B cell (primary cell): Measurements from ENCODE around the gene MRTFA.

ENCODE experiments used
- EZH2 ChIP-seq: IDR thresholded peaks from 2 replicates; pipeline ENCODE4 v1.6.1; 2012; ENCODE audit warnings: borderline replicate concordance, low read depth, mild to moderate bottlenecking, moderate library complexity, low read length; ENCODE audit not compliant: insufficient read depth, poor library complexity, severe bottlenecking
- TF ChIP-seq, protein P1 (sequence below): fragments of 200-600 bp; IDR thresholded peaks from one replicate; pipeline ENCODE4 v1.8.0; 2022; ENCODE audit warnings: antibody characterized with exemption, mild to moderate bottlenecking

DNA sequence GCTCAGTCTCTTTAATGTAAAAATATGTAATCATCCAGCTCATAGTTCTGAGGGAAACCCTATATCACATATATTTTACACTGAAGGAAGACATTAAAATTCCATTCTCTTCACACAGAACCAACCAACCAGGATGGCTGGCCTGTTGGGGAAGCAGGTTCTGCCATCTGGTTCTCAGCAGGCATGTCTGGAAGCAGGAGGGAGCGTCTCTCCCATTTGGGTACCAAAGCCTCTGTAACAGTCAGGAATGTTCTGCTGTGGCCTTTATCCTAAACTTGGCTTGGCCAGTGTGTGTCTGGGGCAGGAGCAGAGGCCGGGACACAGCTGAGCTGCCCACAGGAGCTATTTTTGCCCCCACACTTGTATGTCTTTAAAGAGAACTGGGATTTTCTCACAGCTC, 236.9 kb downstream of the MRTFA start:
- TF ChIP-seq, protein P1, sequence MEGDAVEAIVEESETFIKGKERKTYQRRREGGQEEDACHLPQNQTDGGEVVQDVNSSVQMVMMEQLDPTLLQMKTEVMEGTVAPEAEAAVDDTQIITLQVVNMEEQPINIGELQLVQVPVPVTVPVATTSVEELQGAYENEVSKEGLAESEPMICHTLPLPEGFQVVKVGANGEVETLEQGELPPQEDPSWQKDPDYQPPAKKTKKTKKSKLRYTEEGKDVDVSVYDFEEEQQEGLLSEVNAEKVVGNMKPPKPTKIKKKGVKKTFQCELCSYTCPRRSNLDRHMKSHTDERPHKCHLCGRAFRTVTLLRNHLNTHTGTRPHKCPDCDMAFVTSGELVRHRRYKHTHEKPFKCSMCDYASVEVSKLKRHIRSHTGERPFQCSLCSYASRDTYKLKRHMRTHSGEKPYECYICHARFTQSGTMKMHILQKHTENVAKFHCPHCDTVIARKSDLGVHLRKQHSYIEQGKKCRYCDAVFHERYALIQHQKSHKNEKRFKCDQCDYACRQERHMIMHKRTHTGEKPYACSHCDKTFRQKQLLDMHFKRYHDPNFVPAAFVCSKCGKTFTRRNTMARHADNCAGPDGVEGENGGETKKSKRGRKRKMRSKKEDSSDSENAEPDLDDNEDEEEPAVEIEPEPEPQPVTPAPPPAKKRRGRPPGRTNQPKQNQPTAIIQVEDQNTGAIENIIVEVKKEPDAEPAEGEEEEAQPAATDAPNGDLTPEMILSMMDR, result no peak
- no peak for TF ChIP-seq EZH2
